ENCODE results near the gene ABCA6.
"Not testable (repeated sequence)": the region's sequence is repeated elsewhere in the genome, so short reads cannot be mapped to it uniquely, and the experiment has no call there.

ABCA6 gene

DNA sequence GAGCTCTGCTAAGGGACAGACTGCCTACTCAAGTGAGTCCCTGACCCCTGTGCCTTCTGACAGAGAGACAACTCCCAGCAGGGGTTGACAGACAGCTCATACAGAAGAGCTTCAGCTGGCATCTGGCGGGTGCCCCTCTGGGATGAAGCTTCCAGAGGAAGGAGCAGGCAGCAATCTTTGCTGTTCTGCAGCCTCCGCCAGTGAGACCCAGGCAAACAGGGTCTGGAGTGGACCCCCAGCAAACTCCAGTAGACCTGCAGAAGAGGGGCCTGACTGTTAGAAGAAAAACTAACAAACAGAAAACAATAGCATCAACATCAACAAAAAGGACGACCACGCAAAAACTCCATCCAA lies 70.5 kb downstream of the ABCA6 start:
- not testable (repeated sequence) for DNase-seq (ENCODE audit: low read depth, low spot score)

DNA sequence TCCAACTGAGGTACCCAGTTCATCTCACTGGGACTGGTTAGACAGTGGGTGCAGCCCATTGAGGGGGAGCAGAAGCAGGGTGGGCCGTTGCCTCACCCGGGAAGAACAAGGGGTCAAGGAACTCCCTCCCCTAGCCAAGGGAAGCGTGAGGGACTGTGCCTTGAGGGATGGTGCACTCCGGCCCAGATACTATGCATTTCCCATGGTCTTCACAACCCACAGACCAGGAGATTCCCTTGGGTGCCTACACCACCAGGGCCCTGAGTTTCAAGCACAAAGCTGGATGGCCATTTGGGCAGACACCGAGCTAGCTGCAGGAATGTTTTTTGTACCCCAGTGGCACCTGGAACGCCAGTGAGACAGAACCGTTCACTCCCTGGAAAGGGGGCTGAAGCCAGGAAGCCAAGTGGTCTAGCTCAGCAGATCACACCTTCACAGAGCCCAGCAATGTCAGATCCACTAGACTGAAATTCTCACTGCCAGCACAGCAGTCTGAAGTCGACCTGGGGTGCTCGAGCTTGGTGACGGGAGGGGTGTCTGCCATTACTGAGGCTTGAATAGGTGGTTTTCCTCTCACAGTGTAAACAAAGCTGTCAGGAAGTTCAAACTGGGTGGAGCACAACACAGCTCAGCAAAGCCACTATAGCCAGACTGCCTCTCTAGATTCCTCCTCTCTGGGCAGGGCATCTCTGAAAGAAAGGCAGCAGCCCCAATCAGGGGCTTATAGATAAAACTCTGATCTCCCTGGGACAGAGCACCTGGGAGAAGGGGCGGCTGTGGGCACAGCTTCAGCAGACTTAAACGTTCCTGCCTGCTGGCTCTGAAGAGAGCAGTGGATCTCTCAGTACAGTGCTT lies 71.1 kb downstream of the ABCA6 start:
- DNase-seq (ENCODE audit: low read depth, low spot score) = not testable (repeated sequence)

DNA sequence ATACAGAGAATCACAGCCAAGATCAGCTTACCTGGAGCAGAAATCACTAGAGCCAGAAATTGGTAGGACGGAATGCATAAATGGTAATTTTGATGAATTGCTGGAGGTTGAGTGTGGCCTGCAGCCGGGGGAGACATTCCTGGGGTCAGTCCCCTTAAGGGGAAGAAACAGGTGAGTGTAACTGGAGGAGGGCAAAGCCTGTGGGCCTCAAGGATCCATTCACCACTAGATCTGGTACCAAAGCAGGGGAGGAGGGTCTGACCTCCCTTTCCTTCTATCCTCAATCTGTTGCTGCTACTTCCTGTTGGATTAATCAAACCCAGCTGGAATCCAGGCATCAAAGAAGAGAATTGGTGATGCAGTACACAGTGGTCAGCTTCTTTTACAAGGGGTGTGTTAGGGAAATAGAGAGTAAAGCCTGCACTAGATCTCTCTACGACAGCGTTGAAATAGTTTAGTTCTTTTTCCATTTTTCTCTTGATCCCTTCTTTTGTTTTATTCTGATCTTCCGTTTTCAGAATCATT lies 72.4 kb downstream of the ABCA6 start:
- DNase-seq (ENCODE audit: low read depth, low spot score) = no peak

- no peak for DNase-seq (ENCODE audit: low read depth, low spot score)
These were observed 74.2 kb downstream of the ABCA6 start for GRCh38 chr17:69067274-69068047.

GRCh38 chr17:69066482-69066881 lies 75.2 kb downstream of the ABCA6 start:
- no peak for DNase-seq (ENCODE audit: low read depth, low spot score)

GRCh38 chr17:69065113-69065512 lies 76.6 kb downstream of the ABCA6 start:
- DNase-seq (ENCODE audit: low read depth, low spot score) = no peak

GRCh38 chr17:69064476-69064875 lies 77.2 kb downstream of the ABCA6 start:
- no peak for DNase-seq (ENCODE audit: low read depth, low spot score)

GRCh38 chr17:69064001-69064400 lies 77.7 kb downstream of the ABCA6 start:
- DNase-seq (ENCODE audit: low read depth, low spot score) = no peak

DNA sequence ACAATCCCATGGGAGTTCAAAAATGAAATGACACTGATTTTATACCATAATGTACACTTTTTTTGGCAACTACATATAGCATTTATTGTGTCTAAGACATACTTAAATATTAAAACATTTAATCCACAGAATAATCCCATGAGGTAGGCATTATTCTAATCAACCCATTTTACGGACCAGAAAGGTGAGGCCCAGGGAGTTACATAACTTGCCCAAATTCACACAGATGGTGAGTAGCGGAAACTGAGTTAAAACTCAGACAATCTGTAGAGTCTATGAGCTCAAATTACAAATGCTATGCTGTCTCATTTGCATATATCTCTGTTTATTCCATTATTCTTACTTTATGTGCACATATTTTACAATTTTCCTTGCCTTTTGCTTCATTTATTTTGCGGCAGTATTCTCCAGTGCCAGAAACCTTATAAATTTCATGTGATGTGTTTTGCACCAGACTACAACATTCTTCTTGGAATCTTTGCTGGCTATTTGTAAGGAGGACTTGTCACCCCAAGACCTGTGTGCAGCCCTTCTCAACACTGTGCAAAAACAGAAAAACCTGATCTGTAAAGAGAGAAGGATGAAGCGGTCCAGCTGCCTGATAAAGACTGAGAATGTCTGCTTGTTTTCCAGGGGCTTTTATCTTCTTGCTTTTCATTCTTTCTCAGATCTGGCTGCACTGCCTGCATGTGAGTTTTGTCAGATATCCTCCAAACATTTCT lies 78.7 kb downstream of the ABCA6 start:
- DNase-seq (ENCODE audit: low read depth, low spot score) = no peak

DNA sequence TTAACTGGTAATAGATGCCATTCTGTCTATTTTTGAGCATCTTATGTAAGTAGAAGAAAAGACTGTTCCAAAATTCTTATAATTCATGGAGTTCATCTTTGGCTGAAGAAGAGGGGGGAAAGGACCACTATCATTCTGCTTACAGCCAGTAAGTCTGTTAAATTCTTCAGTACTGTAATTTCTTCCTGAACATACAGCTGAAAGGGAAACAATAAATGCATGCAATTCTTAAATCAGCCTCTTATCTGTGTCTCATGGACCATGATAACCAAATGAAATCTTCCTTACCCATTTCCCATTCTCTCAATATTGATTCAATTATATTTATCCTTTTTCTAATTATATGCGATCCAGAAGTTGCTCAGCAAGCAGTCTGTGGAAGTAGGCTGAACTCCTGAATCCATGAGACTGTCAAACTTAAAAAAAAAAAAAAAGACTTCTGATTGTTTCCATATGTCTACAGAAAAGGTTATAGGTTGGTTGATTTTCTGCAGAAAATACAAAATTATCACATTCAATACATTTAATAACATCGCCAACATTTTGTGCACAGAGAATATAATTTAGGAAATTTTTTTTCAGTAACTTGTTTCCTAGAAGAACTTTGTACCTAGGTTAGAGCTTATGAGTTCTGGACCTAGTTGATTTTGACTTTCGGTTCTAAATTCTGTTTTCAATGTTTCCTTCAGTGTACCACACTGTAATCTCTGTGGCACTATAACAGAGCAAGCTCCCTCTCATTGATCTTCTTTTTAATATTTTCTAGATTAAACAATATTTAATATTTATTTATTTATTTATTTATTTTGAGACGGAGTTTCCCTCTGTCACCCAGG lies 79.8 kb downstream of the ABCA6 start:
- no peak for DNase-seq (ENCODE audit: low read depth, low spot score)

GRCh38 chr17:69060822-69061221 lies 80.9 kb downstream of the ABCA6 start, which contains the start of gene ABCA9:
TSS of gene ABCA9 (minus strand) at chr17:69060927. CDS start at chr17:69051126, 9,801 bp downstream.
- peak; percentile 91 for DNase-seq (ENCODE audit: low read depth, low spot score)

GRCh38 chr17:69059458-69060175 lies 82.1 kb downstream of the ABCA6 start:
- no peak for DNase-seq (ENCODE audit: low read depth, low spot score)

DNA sequence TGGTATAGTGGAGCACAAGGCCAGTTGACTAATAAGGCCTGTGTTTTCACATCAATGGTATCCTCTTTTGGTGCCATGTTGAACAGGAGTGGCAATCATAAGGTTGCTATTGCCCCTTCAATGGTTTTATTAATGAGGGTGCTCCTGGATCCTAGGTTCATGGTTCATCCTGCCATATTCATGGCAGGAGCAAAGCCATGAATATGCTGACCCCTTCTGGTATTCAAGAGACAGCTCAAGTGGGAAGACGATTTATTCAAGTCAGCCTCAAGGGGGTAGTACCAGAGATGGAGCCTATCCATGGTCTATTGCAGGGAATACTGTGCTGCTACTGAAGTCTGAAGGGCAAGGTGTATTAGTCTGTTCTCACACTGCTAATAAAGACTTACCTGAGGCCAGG lies 83.5 kb downstream of the ABCA6 start:
- DNase-seq (ENCODE audit: low read depth, low spot score) = no peak

GRCh38 chr17:69057280-69057679 lies 84.4 kb downstream of the ABCA6 start:
- DNase-seq (ENCODE audit: low read depth, low spot score) = no peak

GRCh38 chr17:69056179-69056823 lies 85.4 kb downstream of the ABCA6 start:
- no peak for DNase-seq (ENCODE audit: low read depth, low spot score)

DNA sequence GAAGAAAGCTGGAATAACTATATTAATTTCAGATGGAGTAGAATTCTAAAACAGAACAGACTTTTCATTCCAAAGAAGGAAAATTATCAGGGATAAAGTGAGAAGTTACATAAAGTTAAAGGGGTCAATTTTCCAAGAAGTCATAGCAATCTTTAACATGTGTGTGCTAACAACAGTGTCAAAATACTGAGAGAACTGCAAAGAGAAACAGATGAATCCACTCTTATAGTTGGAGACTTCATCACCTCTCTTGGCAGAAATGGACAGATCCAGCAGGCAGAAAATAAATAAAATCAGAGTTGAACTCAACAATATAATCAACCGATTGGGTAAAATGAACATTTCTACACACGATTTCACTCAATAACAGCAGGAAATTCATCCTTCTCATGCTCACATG lies 86.4 kb downstream of the ABCA6 start:
- no peak for DNase-seq (ENCODE audit: low read depth, low spot score)

GRCh38 chr17:69050999-69051775 lies 90.5 kb downstream of the ABCA6 start:
- DNase-seq (ENCODE audit: low read depth, low spot score) = no peak

DNA sequence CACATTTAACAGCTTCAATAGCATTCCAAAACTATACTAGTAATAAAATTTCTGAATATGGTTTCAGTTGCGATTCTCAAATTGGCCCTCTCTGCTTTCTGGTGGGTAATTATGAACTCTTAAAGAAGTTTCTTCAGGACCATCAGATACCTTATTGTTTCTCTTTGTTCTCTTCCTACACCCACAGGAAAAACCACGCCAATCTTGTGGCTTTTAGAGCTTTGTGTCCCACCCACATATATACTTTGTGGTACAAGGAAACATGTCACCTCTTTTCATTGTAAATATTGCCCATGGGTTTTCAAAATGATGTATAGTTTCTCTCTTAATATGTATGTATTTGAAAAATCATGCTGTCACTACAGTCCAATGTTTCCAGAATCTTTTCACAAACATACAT lies 93.1 kb downstream of the ABCA6 start:
- DNase-seq (ENCODE audit: low read depth, low spot score) = no peak
